Loucy (cell line): Measurements from ENCODE around the gene PARN.

Experiments
- EZH2phosphoT487 ChIP-seq: fragments of 200-600 bp; IDR thresholded peaks from 2 replicates; pipeline ENCODE4 v1.6.1; 2018; ENCODE audit warnings: antibody characterized with exemption, mild to moderate bottlenecking, moderate library complexity, borderline replicate concordance
- TF ChIP-seq, protein P1 (sequence below): fragments of 200-600 bp; sonication (generic); conservative IDR thresholded peaks from 2 replicates; pipeline ENCODE4 v1.5.1; 2014; ENCODE audit warnings: mild to moderate bottlenecking, antibody characterized with exemption, low read length

DNA sequence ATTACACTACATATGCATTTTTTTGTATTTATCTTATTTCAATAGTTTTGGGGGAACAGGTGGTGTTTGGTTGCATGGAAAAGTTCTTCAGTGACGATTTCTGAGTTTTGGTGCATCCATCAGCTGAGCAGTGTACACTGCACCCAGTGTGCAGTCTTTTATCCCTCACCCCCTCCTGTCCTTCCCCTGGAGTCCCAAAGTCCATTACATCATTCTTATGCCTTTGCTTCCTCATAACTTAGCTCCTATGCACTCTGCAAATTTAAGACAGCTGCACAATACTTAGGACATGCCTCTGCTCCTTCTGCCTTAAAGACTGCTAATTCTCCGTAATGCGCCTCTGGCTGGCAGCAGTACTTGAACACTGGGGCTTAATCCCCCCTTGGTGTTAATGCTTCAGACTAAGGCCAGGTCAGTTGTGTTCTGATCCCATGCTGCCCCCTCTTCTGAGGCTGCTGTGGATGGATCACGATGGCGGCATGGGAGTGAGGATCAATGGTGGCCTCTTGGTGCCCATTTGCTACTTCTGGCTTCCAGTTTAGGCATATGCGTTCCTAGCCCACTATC, 146.2 kb downstream of the PARN start:
- TF ChIP-seq, protein P1, sequence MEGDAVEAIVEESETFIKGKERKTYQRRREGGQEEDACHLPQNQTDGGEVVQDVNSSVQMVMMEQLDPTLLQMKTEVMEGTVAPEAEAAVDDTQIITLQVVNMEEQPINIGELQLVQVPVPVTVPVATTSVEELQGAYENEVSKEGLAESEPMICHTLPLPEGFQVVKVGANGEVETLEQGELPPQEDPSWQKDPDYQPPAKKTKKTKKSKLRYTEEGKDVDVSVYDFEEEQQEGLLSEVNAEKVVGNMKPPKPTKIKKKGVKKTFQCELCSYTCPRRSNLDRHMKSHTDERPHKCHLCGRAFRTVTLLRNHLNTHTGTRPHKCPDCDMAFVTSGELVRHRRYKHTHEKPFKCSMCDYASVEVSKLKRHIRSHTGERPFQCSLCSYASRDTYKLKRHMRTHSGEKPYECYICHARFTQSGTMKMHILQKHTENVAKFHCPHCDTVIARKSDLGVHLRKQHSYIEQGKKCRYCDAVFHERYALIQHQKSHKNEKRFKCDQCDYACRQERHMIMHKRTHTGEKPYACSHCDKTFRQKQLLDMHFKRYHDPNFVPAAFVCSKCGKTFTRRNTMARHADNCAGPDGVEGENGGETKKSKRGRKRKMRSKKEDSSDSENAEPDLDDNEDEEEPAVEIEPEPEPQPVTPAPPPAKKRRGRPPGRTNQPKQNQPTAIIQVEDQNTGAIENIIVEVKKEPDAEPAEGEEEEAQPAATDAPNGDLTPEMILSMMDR: no peak
- no peak for TF ChIP-seq EZH2phosphoT487
